ENCODE data around the gene SP140L.

DNA sequence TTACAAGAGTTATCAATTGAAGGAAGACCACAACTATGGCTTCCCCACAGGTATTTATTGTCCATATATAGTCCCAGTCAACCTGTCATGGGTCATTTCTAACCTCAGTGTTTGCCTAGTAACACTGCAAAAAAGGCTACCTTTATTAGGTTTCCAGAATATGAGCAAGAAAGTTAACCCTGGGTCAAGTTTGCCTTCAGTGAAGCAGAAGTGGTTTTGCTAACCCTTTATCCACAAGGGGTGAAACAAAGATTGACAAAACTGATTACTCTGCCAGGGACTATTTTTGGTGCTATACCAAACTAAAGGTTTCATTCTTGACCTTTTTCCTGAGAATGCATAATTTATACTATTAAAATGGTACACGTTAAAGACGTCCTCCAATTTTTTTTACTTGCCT lies 117.8 kb downstream of the SP140L start:
- TF ChIP-seq CTCF (IDR thresholded peaks at IDR 0.05) (no peak), POLR2A (IDR thresholded peaks at IDR 0.05) (no peak)
